Activated T-cell treated with anti-CD3 and anti-CD28 coated beads for 1 hour (primary cell): ENCODE results near the gene RBMS3.
"Not testable (repeated sequence)": the region's sequence is repeated elsewhere in the genome, so short reads cannot be mapped to it uniquely, and the experiment has no call there.

Experiments used
- DNase-seq: peaks from one replicate; pipeline ENCODE4 v3.0.0-alpha.2; 2020; ENCODE audit warnings: low read depth

RBMS3 gene

GRCh38 chr3:29339016-29339833 is 58.4 kb downstream of the RBMS3 start:
- DNase-seq: no peak

GRCh38 chr3:29344154-29344553 is 63.3 kb downstream of the RBMS3 start:
- DNase-seq: no peak

- no peak for DNase-seq
Observed at GRCh38 chr3:29344935-29345334, 64.1 kb downstream of the RBMS3 start.

DNA sequence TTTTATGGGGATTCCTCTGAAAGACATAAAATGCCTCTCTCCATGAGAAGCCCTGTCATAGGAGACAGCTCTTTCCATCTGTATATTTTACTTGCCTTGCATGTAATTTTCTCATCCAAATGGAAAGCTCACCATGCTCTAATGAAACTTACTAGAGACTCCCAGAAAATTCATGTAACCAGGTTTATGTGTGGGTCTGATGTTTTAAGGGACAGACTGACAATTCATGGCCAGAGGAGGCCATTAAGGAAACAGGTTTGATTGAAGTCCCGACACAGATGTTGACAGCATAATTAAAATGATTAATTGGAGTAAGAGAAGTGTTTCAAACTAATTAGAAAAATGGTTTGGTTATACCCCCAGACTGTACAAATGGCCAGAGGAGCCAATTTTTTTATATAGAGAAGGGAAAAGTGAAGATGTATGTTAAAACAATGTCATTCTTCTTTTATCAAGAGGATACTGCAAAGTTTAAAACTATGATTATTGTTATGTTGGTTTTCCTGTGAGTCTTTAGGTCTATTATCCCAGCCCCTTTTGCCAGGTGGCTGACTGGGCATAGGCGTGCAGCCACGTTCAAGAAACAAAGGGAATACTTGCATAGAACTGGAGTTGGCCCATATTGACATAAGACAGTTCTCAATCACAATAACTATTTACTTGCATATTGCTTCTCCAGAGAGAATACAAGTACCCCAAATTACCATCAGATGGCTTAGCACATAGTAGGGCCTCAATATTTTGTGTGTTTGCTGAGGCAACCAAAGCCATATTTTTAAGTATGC is 64.8 kb downstream of the RBMS3 start:
- no peak for DNase-seq

- no peak for DNase-seq
Observed at GRCh38 chr3:29346828-29347227, 66.0 kb downstream of the RBMS3 start.

GRCh38 chr3:29347412-29347811 is 66.5 kb downstream of the RBMS3 start:
- DNase-seq: no peak

DNA sequence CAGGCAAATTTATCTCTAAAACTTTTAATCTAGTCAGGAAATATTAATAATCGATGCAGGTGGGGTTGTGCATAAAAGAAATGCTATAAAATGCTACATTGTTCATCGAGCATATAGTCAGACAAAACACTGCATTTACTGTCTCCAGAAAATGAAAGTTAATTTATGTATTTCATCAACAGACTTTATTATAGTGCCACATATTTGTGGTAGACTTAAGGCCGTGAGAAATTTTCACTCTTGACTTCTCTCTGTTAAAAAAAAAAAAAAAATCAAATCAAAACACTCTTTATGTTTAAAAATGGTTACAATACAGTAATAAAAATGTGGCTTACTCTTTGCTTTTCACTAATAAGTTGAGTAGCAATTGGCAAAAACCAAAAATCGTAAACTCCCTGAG is 67.4 kb downstream of the RBMS3 start:
- no peak for DNase-seq

GRCh38 chr3:29349049-29349448 is 68.2 kb downstream of the RBMS3 start:
- DNase-seq: no peak

DNA sequence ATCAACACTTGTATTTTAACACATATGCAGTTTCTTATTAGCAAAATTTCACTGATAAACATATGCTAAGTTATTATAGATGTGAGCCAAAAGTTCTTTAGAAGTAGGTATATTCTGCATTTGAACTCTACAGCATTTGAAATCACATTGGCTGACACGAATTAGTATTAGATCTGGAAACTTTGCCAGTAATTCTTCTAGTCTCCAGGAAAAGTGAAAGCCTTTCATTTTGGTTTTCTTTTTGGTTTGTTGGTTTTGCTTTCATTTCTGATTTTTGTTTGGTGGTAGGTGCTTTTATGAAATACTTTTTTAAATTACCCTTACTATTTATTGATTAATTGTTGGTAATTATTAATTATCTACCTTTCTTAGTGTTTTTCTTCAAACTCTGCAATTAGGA is 72.9 kb downstream of the RBMS3 start:
- no peak for DNase-seq

- DNase-seq: no peak
Observed at GRCh38 chr3:29354894-29355293, 74.0 kb downstream of the RBMS3 start.

DNA sequence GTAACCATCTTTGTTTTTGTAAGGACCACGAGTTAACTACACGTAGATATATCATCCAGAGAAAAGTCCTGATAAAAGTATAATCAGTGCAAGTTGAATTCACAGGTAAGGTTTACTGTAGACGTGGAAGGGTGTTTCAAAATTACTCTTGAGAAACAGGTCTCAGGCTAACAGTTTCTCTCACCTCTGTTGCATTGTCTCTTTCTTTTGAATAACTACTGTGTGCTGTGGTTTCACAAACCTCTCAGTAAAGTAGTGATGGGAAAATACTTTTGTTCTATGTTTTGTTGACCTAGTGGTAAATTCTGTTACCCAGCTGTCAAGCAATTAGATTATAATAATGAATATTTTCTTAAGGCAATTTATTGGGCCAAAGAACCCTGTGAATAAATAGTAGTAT is 75.2 kb downstream of the RBMS3 start:
- no peak for DNase-seq

GRCh38 chr3:29360289-29360688 is 79.4 kb downstream of the RBMS3 start:
- DNase-seq: not testable (repeated sequence)

- no peak for DNase-seq
Observed at GRCh38 chr3:29363110-29363509, 82.2 kb downstream of the RBMS3 start.

DNA sequence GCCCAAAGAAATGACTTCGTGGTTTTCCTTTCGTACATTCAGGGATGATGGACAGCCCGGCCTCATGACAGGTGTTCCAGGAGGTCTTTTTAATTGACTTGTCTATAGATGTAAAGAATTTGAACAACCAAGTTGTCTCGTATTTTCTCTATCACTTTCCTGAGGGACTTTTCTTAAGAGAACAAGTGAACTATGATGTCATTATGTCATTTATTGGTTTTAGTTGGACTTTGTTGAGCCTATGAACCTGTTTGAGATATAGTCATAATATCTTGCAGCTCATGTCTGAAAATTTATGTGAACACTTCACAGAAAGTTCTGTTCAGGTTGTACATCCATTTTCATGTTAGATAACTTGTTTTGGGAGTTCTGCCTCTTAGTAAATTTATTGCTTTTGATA is 89.2 kb downstream of the RBMS3 start:
- DNase-seq: no peak

GRCh38 chr3:29370476-29371420 is 89.9 kb downstream of the RBMS3 start:
- DNase-seq: no peak

DNA sequence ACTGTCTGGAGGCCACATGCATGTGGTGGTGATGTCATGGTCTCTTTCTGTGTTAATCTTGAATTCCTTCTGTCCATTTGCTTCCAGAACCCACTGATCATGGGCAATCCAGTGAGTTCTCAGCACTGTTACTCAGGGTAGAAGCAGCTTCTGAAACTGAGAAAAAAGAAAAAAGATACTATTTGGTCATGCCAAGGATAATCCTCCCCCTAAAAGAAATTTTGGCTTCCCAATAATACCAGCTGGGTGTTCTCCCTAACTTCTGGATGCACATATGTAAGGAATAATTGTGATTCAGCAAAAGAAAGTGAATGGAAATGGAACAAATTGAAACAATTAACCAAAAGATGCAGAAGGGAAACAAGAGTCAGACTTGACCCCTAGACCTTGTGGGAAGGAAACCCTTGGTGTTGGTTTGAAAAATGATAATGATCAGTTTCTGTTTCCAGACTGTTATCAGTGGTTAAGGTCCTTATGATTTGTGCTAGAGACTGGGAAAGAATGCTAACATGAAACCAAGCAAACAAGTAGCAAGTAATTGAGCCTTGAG is 92.3 kb downstream of the RBMS3 start:
- no peak for DNase-seq

DNA sequence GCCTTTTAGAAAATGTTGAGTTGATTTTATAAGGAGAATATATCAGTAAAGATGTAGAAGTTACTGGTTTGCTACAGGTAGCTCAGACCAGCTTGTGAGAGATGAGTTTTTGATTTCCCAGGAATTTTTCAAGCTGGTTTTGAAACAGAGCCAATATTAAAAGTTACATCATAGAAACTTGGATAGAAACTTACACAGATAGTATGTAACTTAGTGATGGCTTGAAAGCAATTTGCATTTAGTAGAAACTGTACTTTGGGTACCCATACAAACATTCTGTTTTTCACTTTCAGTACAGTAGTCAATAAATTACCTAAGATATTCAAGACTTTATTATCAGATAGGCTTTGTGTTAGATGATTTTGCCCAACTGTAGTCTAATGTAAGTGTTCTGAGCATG is 93.4 kb downstream of the RBMS3 start:
- DNase-seq: no peak

DNA sequence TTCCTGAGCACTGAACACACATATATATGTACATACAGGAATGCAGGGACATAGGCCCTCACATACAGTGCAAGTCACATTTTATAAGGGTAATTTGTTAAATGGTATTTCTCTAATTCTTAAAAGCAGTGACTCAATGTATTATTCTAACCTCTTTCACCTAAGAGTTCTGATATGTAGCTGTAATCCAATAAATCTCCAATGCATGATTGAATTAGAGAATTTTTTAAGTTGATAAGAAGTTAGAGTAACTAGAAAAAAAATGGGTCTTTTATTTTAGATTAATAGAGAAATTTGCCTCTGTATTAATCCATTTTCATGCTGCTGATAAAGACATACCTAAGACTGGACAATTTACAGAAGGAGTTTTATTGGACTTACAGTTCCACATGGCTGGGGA is 98.2 kb downstream of the RBMS3 start:
- no peak for DNase-seq

GRCh38 chr3:29381595-29381994 is 100.7 kb downstream of the RBMS3 start:
- DNase-seq: no peak

GRCh38 chr3:29382409-29382808 is 101.5 kb downstream of the RBMS3 start:
- DNase-seq: no peak

DNA sequence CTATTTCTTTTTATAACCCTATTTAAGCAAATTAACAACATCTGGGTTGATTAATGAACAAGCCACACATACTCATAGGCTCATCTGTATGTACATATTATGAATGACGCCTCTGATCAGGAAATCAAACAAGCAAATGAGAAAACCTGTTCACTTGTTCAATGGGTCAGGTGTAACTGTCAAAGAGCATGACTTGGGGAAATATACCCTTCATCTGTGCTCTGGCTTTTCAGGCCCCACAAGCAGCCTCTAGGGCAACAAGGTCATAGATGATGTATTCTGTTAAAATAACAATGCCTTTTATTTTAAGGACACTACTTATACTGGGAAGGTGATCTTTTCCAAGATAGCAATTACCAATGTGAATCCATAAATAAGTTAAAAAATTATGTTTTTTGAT is 102.0 kb downstream of the RBMS3 start:
- no peak for DNase-seq

GRCh38 chr3:29384640-29385039 is 103.8 kb downstream of the RBMS3 start:
- DNase-seq: no peak
